Naive thymus-derived CD4-positive, alpha-beta T cell (primary cell): ENCODE results near the gene ZCCHC18. TPM values are rescaled to one million over a fixed set of nuclear protein-coding genes. Genes with fewer than 3 reads are reported as not detected.
"Not testable (repeated sequence)": the region's sequence is repeated elsewhere in the genome, so short reads cannot be mapped to it uniquely, and the experiment has no call there.

Experiments used
- ATAC-seq: fragments of 150-1000 bp; cut with Tn5 transposase; 2 replicates; pipeline ENCODE4 v1.10.0; 2021; ENCODE audit warnings: mild to moderate bottlenecking, moderate library complexity
- CTCF ChIA-PET: fragments of 350-600 bp; sonication (Branson Sonifier 250); formaldehyde crosslinking; loops from one replicate; lab custom pipeline; 2021; ENCODE audit warnings: antibody characterized with exemption; lab: Charles Lee
- POLR2A ChIA-PET: fragments of 350-600 bp; sonication (Branson Sonifier 250); formaldehyde crosslinking; loops from one replicate; lab custom pipeline; 2021; ENCODE audit warnings: antibody characterized with exemption, inconsistent platforms; lab: Charles Lee
- DNase-seq, 9 donors: peaks; one replicate each; pipeline versions ENCODE4 v3.0.0 to v3.0.0-alpha.2; 2020 to 2022; ENCODE audit warnings: mixed read lengths in 1 of 9
- H3K27ac ChIP-seq: one replicate; pipeline ENCODE4 v1.7.0; 2013; ENCODE audit warnings: mild to moderate bottlenecking, low read depth, low read length, moderate library complexity
- H3K27me3 ChIP-seq, 2 donors: one replicate each; pipeline ENCODE4 v1.7.0; 2013; ENCODE audit warnings: low read length in 2 of 2, mild to moderate bottlenecking in 2 of 2, moderate library complexity in 2 of 2; ENCODE audit not compliant: control insufficient read depth in 2 of 2, insufficient read depth in 2 of 2
- H3K36me3 ChIP-seq, 3 experiments: 1 replicate in 2 of 3; 2 replicates in 1 of 3; pipeline ENCODE4 v1.7.0; 2013; ENCODE audit warnings: low read length in 3 of 3, mild to moderate bottlenecking in 3 of 3, moderate library complexity in 1 of 3; ENCODE audit not compliant: insufficient read depth in 3 of 3, control insufficient read depth in 2 of 3
- H3K4me1 ChIP-seq, 2 donors: one replicate each; pipeline ENCODE4 v1.7.0; 2013; ENCODE audit warnings: low read length in 2 of 2, mild to moderate bottlenecking in 2 of 2, moderate library complexity in 1 of 2; ENCODE audit not compliant: control insufficient read depth in 2 of 2, insufficient read depth in 2 of 2
- H3K4me3 ChIP-seq: 2 replicates; pipeline ENCODE4 v1.7.0; 2013; ENCODE audit warnings: mild to moderate bottlenecking, low read length
- H3K9me3 ChIP-seq, 3 experiments: 1 replicate in 2 of 3; 2 replicates in 1 of 3; pipeline ENCODE4 v1.7.0; 2013; ENCODE audit warnings: low read length in 3 of 3; ENCODE audit not compliant: control insufficient read depth in 2 of 3
- H3K27ac Mint-ChIP-seq, 9 donors: one replicate each; pipeline ENCODE4 v1.8.0; 2020 to 2022; ENCODE audit warnings: mixed read lengths in 9 of 9, mild to moderate bottlenecking in 8 of 9, moderate library complexity in 5 of 9, inconsistent platforms in 2 of 9
- H3K27me3 Mint-ChIP-seq, 5 donors: one replicate each; pipeline ENCODE4 v1.8.0; 2021 to 2022; ENCODE audit warnings: mixed read lengths in 5 of 5, mild to moderate bottlenecking in 1 of 5
- H3K36me3 Mint-ChIP-seq, 5 donors: one replicate each; pipeline ENCODE4 v1.8.0; 2020 to 2022; ENCODE audit warnings: mixed read lengths in 5 of 5, mild to moderate bottlenecking in 3 of 5, inconsistent platforms in 1 of 5
- H3K4me1 Mint-ChIP-seq, 7 donors: one replicate each; pipeline ENCODE4 v1.8.0; 2020 to 2022; ENCODE audit warnings: mixed read lengths in 7 of 7, mild to moderate bottlenecking in 3 of 7, inconsistent platforms in 1 of 7
- H3K4me3 Mint-ChIP-seq, 10 donors: one replicate each; pipeline ENCODE4 v1.8.0; 2020 to 2022; ENCODE audit warnings: mild to moderate bottlenecking in 10 of 10, mixed read lengths in 10 of 10, moderate library complexity in 6 of 10, inconsistent platforms in 2 of 10
- H3K9me3 Mint-ChIP-seq, 11 donors: one replicate each; pipeline ENCODE4 v1.8.0; 2020 to 2022; ENCODE audit warnings: mixed read lengths in 11 of 11, mild to moderate bottlenecking in 4 of 11, inconsistent platforms in 1 of 11, moderate library complexity in 1 of 11
- intact Hi-C, 2 donors: fragments of 100-400 bp; cut with micrococcal nuclease; formaldehyde crosslinking; loops; one replicate each; pipeline ENCODE4 v1.15.1; 2023
- polyA plus RNA-seq, 2 donors: library from polyadenylated mRNA; unstranded; fragments of 300-500 nt; fragmentation: Illumina TruSeq; gene quantifications; one replicate each; pipeline ENCODE4 v1.2.3, GENCODE V29; 2021
- total RNA-seq, 6 experiments: library from RNA in 5 of 6; stranded (reverse) in 5 of 6; gene quantifications; 1 replicate in 5 of 6; 2 replicates in 1 of 6; pipeline ENCODE4 v1.2.3 and lab custom pipeline; 2021 to 2026

ZCCHC18 gene
- total and polyA plus RNA-seq, 7 experiments from 2014 or later, result 0.24 to 5.9 (median 2.2) TPM

DNA sequence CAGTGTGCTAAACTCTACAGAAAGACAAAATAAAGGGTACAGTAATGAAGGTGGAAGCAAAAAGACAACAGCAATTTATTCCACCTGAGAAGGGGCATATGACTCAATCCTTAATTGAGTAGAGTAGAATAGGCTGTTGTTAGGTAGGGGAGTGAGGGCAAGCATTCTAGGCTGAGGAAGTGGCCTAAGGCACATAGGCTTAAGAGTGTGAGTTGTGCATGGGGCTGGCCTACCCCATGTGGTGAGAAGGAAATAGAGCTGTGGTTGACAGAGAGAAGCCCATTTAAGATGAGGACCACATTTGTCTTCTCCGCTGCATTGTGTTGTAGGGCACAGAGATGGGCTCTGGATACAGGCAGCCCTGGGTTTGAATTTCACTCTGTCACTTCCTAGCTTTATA, 3.4 kb upstream of the ZCCHC18 start:
- H3K4me3 Mint-ChIP-seq, result no peak overlapping the region
- intact Hi-C loops, result no loop called here
- ATAC-seq (no peak), DNase-seq (no peak)
- no peak overlapping the region for H3K4me3 ChIP-seq
- H3K27ac Mint-ChIP-seq, result peak overlapping the region in 1 of 9 donors; percentile 34
- H3K4me1 ChIP-seq, result peaks cover 17 to 33% of the 10 kb centered on the region in 2 donors
- H3K27me3 ChIP-seq, result no peaks in the 10 kb centered on the region
- H3K27me3 Mint-ChIP-seq, result peaks cover 0 to 8% (median 0%) of the 10 kb centered on the region in 5 donors
- H3K4me1 Mint-ChIP-seq, result peaks cover 0 to 30% (median 23%) of the 10 kb centered on the region in 7 donors
- no peaks in the 10 kb centered on the region for H3K36me3 Mint-ChIP-seq
- no peak overlapping the region for H3K27ac ChIP-seq
- H3K9me3 ChIP-seq, result no peaks in the 10 kb centered on the region
- POLR2A ChIA-PET, result interaction anchor here (0.6 kb wide), 1 partner anchor 1510 kb away, joined by 3 read pairs; no protein-coding TSS in a partner anchor
- CTCF ChIA-PET, result no interaction called here
- no peaks in the 10 kb centered on the region for H3K36me3 ChIP-seq
- H3K9me3 Mint-ChIP-seq, result no peaks in the 10 kb centered on the region

DNA sequence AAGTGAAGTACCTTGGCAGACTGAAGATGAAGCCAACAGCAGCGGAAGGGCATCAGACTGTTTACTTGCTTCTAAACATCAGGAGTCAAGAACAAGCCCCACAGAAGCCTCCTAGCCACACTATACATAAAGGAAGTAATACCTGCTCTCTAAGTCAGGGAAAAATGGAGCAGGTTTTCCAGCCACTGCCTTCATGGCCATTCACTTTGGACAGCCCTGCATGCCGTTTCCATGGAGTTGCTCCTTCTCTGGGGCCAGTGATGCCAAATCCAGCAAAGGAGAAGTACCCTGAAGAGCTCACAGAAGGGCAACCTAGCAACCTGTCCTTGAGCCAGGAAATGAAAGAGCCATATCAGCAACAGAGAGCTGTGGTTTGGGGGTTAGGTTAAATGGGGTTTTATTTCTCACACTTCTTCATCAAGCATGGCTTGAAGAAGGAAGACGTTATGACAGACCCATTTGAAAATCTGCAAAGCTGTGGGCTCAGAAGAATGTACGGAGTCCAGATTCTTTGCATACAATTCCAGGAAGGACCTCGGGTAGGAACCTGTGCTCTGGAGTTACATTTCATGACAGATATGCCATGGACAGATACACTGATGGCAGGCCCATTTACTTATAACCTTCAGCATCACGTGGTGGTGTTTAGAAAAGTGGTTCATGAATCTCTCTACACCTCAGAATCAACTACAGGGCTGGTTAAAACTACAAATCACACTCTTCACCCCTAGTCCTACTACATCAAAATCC, 1.7 kb upstream of the ZCCHC18 start:
- ATAC-seq (peak; percentile 67), DNase-seq (peak in 3 of 9 donors; percentile 9 to 16 (median 10))
- H3K27me3 Mint-ChIP-seq, H3K27me3 ChIP-seq, H3K9me3 Mint-ChIP-seq, H3K36me3 Mint-ChIP-seq, H3K36me3 ChIP-seq, H3K9me3 ChIP-seq, H3K27ac ChIP-seq: not testable (repeated sequence)
- ChIA-PET CTCF (interaction anchor here (0.6 to 1.6 kb wide), 2 partner anchors 12 to 25 kb away, joined by 3 read pairs; no protein-coding TSS in a partner anchor), POLR2A (interaction anchor here (1.2 to 1.3 kb wide), 3 partner anchors 8 to 11 kb away, joined by 3 to 4 read pairs (median 4); no protein-coding TSS in a partner anchor)
- H3K4me3 ChIP-seq, result peak overlapping the region; percentile 18
- H3K4me1 ChIP-seq, result peaks cover 17 to 34% of the 10 kb centered on the region in 2 donors
- peak overlapping the region in 8 of 10 donors; percentile 30 to 92 (median 48) for H3K4me3 Mint-ChIP-seq
- peak overlapping the region in 8 of 9 donors; percentile 33 to 88 (median 76) for H3K27ac Mint-ChIP-seq
- intact Hi-C loops, result loop anchor here (5.0 kb wide), 2 partner anchors 47 to 193 kb away; partner anchors contain the start of gene SLC25A53 (in 1 of the 2)
- peaks cover 0 to 30% (median 23%) of the 10 kb centered on the region in 7 donors for H3K4me1 Mint-ChIP-seq

DNA sequence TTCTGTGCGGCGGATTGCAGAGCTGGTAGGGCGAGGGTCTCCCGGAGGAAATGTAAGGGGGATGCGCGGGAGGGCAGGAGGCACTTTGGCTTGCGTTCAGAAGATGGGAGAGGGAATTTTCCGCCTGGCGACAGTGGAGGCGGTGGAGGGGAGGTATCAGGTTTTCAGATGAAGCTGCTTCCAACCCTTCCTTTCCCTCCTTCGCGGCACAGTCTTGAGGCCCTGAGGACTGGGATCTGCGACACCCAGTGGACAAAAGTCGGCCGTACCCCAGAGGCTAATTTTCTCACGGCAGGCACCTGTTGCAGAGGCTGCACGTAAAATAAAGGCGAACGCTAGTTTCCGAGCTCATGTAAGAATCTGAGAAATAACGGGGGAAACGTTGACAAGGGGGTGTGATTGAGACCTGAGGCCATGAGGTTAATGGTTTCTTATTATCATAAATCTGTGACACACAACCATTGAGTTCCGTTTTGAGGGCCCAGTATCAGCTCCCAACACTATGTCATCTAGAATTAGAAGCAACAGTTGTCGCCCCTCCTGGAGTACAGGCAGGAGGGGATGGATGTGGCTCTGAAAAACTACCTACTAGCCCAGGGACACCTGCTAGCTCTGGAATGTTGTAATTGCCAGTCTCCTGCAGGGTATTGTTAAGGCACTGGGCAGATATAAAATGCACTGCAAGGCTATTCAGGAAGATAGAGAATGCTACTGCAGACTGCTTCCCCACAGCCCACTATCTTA, 1.1 kb downstream of the ZCCHC18 start:
- ChIA-PET CTCF (interaction anchor here (0.7 to 2.3 kb wide), 3 partner anchors 9 to 17 kb away, joined by 3 to 18 read pairs (median 5); no protein-coding TSS in a partner anchor), POLR2A (interaction anchor here (0.7 to 1.7 kb wide), 4 partner anchors 10 to 282 kb away, joined by 3 to 8 read pairs (median 5); partner anchors contain the start of genes RAB9B and SLC25A53)
- Histone ChIP-seq H3K27me3 (no peaks in the 10 kb centered on the region), H3K9me3 (no peaks in the 10 kb centered on the region), H3K4me1 (peaks cover 17 to 25% of the 10 kb centered on the region in 2 donors), H3K4me3 (peak overlapping the region; percentile 79), H3K27ac (peak overlapping the region; percentile 67), H3K36me3 (no peaks in the 10 kb centered on the region)
- H3K4me3 Mint-ChIP-seq, result peak overlapping the region; percentile 74 to 93 (median 90)
- peak; percentile 71 for ATAC-seq
- intact Hi-C loops, result loop anchor here (1.0 to 5.0 kb wide), 8 partner anchors 9 to 426 kb away; partner anchors contain the start of gene SLC25A53 (in 2 of the 2)
- peaks cover 0 to 1% (median 0%) of the 10 kb centered on the region in 11 donors for H3K9me3 Mint-ChIP-seq
- peaks cover 0 to 8% (median 0%) of the 10 kb centered on the region in 5 donors for H3K27me3 Mint-ChIP-seq
- no peaks in the 10 kb centered on the region for H3K36me3 Mint-ChIP-seq
- H3K27ac Mint-ChIP-seq, result peak overlapping the region; percentile 28 to 81 (median 65)
- peak in 8 of 9 donors; percentile 17 to 43 (median 35) for DNase-seq
- peaks cover 0 to 35% (median 27%) of the 10 kb centered on the region in 7 donors for H3K4me1 Mint-ChIP-seq

DNA sequence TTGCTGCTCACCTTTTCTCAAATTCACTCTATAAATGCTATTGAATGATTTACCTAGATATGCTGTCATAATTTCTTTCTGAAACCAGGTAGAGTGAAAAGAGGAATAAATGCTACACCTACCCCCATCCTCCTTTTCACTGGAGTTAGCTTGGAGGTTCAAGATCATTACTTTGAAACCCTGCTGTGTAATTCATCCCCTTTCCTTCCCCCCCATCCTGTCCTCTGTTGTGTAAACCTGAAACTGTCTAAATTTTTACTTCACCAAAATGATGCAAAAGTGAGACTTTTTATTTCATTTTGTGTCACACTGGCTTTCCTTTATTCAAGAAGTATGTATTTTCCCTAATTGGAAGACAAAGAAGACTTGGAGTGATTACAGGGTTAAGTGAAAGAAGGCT, 5.4 kb downstream of the ZCCHC18 start:
- H3K4me3 ChIP-seq, result no peak overlapping the region
- no peak for ATAC-seq
- H3K36me3 ChIP-seq, result no peaks in the 10 kb centered on the region
- peaks cover 5% of the 10 kb centered on the region in 2 donors for H3K4me1 ChIP-seq
- Mint-ChIP-seq H3K36me3 (no peaks in the 10 kb centered on the region), H3K9me3 (peaks cover 0 to 1% (median 0%) of the 10 kb centered on the region in 11 donors), H3K4me1 (peaks cover 0 to 23% (median 14%) of the 10 kb centered on the region in 7 donors), H3K4me3 (no peak overlapping the region), H3K27ac (peak overlapping the region in 1 of 9 donors; percentile 31), H3K27me3 (peaks cover 0 to 7% (median 0%) of the 10 kb centered on the region in 5 donors)
- DNase-seq, result no peak
- intact Hi-C loops, result no loop called here
- ChIA-PET CTCF (no interaction called here), POLR2A (no interaction called here)
- H3K27me3 ChIP-seq, result no peaks in the 10 kb centered on the region
- no peak overlapping the region for H3K27ac ChIP-seq
- H3K9me3 ChIP-seq, result no peaks in the 10 kb centered on the region

DNA sequence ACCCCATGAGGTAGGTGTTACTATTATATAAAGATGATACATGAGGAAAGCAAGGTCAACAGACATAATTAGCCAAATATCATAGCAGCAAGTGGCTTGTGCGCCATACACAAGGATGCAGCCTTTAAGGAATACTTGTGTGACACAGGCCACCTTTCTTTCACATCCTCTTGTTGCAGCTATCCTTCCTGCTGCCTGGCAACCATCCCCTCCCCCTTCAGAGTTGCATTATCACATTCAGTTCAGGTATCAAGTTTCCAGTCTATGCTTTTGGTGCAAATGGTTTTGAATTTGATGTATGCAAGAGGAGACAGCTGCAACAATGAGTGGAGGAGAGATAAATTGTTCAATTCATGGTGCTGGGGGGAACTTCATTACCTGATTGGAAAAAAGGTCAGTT, 6.4 kb downstream of the ZCCHC18 start:
- Mint-ChIP-seq H3K9me3 (peaks cover 0 to 1% (median 0%) of the 10 kb centered on the region in 11 donors), H3K27ac (peak overlapping the region in 1 of 9 donors; percentile 31), H3K36me3 (no peaks in the 10 kb centered on the region), H3K4me1 (peaks cover 5 to 28% (median 18%) of the 10 kb centered on the region in 7 donors), H3K27me3 (peaks cover 0 to under 1% (median 0%) of the 10 kb centered on the region in 5 donors), H3K4me3 (no peak overlapping the region)
- intact Hi-C loops, result no loop called here
- Histone ChIP-seq H3K27ac (no peak overlapping the region), H3K36me3 (no peaks in the 10 kb centered on the region), H3K4me1 (peaks cover 7 to 10% of the 10 kb centered on the region in 2 donors), H3K4me3 (no peak overlapping the region), H3K27me3 (no peaks in the 10 kb centered on the region), H3K9me3 (no peaks in the 10 kb centered on the region)
- POLR2A ChIA-PET, result interaction anchor here (0.7 to 1.5 kb wide), 3 partner anchors 9 to 702 kb away, joined by 3 to 6 read pairs (median 4); partner anchors contain the start of gene SLC25A53
- CTCF ChIA-PET, result interaction anchor here (1.1 kb wide), 1 partner anchor 20 kb away, joined by 5 read pairs; no protein-coding TSS in a partner anchor
- DNase-seq (no peak), ATAC-seq (no peak)

DNA sequence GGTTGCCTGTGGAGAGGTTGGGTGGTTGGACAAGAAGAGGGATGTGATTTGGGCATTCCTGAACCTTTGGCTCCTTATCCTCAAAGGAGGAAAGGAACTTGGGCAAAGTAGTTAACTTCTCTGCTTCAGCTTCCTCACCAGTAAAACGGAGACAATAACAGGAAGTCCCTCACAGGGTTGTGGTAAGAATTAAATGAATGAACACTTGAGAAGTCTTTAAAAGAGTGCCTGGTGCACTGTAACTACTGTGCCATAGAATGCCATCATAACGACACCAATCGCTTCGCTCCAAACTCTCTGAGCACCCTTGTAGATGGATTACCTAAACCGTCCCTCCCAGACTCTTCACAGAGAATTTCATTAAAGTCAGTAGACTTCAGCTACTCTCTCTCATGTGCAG, 10.5 kb downstream of the ZCCHC18 start:
- CTCF ChIA-PET, result interaction anchor here (0.7 to 1.5 kb wide), 3 partner anchors 10 to 24 kb away, joined by 3 to 5 read pairs (median 3); no protein-coding TSS in a partner anchor
- no peak overlapping the region for H3K4me3 ChIP-seq
- POLR2A ChIA-PET, result interaction anchor here (0.7 to 1.5 kb wide), 4 partner anchors 9 to 204 kb away, joined by 3 to 9 read pairs (median 6); partner anchors contain the start of gene SLC25A53
- no peak overlapping the region for H3K27ac ChIP-seq
- H3K4me1 ChIP-seq, result peaks cover 4 to 10% of the 10 kb centered on the region in 2 donors
- no peaks in the 10 kb centered on the region for H3K9me3 Mint-ChIP-seq
- H3K36me3 Mint-ChIP-seq, result no peaks in the 10 kb centered on the region
- H3K27ac Mint-ChIP-seq, result peak overlapping the region; percentile 19 to 93 (median 84)
- no peaks in the 10 kb centered on the region for H3K27me3 ChIP-seq
- H3K9me3 ChIP-seq, result no peaks in the 10 kb centered on the region
- H3K4me1 Mint-ChIP-seq, result peaks cover 5 to 39% (median 22%) of the 10 kb centered on the region in 7 donors
- H3K27me3 Mint-ChIP-seq, result no peaks in the 10 kb centered on the region
- H3K36me3 ChIP-seq, result no peaks in the 10 kb centered on the region
- DNase-seq (peak in 3 of 9 donors; percentile 30 to 46 (median 37)), ATAC-seq (peak; percentile 81)
- peak overlapping the region; percentile 1 to 73 (median 60) for H3K4me3 Mint-ChIP-seq
- intact Hi-C loops, result loop anchor here in 1 of 2 donors (1.0 kb wide), 1 partner anchor 10 kb away; no protein-coding TSS in a partner anchor
